OCI-M2 (cell line): ENCODE results near the gene C19orf25.

Experiments
- DNase-seq: peaks from one replicate; lab custom pipeline; 2025; ENCODE audit not compliant: unreplicated experiment; lab: John Stamatoyannopoulos, UW

The C19orf25 gene

GRCh38 chr19:1496714-1497577 lies 17.9 kb upstream of the C19orf25 start:
- DNase-seq = no peak

GRCh38 chr19:1495799-1496713 lies 17.0 kb upstream of the C19orf25 start:
- no peak for DNase-seq

GRCh38 chr19:1495051-1495798 lies 16.2 kb upstream of the C19orf25 start:
- DNase-seq = no peak

GRCh38 chr19:1494115-1494815 lies 15.2 kb upstream of the C19orf25 start:
- DNase-seq = no peak

- no peak for DNase-seq
These were observed 13.5 kb upstream of the C19orf25 start for GRCh38 chr19:1492474-1493006.

- DNase-seq = no peak
These were observed 12.8 kb upstream of the C19orf25 start for GRCh38 chr19:1491849-1492170.

GRCh38 chr19:1491114-1491848 lies 12.3 kb upstream of the C19orf25 start, which contains the start of gene REEP6:
Gene REEP6, plus strand, starts transcription at chr19:1491181. Its CDS starts 89 bp downstream, at chr19:1491270.
- no peak for DNase-seq

- peak; percentile 89 for DNase-seq
These were observed 11.5 kb upstream of the C19orf25 start, which contains the start of gene PCSK4 for GRCh38 chr19:1490311-1491113. Gene PCSK4, minus strand, starts transcription at chr19:1490350. Its CDS starts 4 bp downstream, at chr19:1490346.

- DNase-seq = no peak
These were observed 10.7 kb upstream of the C19orf25 start for GRCh38 chr19:1489463-1490310.

GRCh38 chr19:1488282-1488601 lies 9.2 kb upstream of the C19orf25 start:
- no peak for DNase-seq

GRCh38 chr19:1487576-1488281 lies 8.7 kb upstream of the C19orf25 start:
- DNase-seq = no peak

- DNase-seq = no peak
These were observed 7.9 kb upstream of the C19orf25 start for GRCh38 chr19:1486720-1487575.

GRCh38 chr19:1483979-1484428 lies 5.0 kb upstream of the C19orf25 start:
- DNase-seq = no peak

- no peak for DNase-seq
These were observed 4.3 kb upstream of the C19orf25 start for GRCh38 chr19:1483131-1483978.

GRCh38 chr19:1482361-1483130 lies 3.5 kb upstream of the C19orf25 start:
- no peak for DNase-seq
